HEK293 (cell line): ENCODE measurements around the gene TMOD2.

Source experiments
- GLI4 ChIP-seq: fragments of 450-650 bp; formaldehyde crosslinking; IDR thresholded peaks from 2 replicates; pipeline ENCODE4 v1.5.1; 2016; ENCODE audit warnings: missing biosample characterization, missing genetic modification characterization
- OSR2 ChIP-seq: fragments of 450-650 bp; formaldehyde crosslinking; IDR thresholded peaks from 2 replicates; pipeline ENCODE4 v1.5.1; 2016; ENCODE audit warnings: missing biosample characterization, missing genetic modification characterization
- ZBTB7A ChIP-seq: fragments of 450-650 bp; formaldehyde crosslinking; IDR thresholded peaks from 2 replicates; pipeline ENCODE4 v1.5.1; 2016; ENCODE audit warnings: low read depth, missing biosample characterization, missing genetic modification characterization
- ZNF24 ChIP-seq: fragments of 450-650 bp; formaldehyde crosslinking; IDR thresholded peaks from 2 replicates; pipeline ENCODE4 v1.5.1; 2016; ENCODE audit warnings: missing biosample characterization, missing genetic modification characterization
- ZNF610 ChIP-seq: fragments of 450-650 bp; formaldehyde crosslinking; IDR thresholded peaks from 2 replicates; pipeline ENCODE4 v1.5.1; 2016; ENCODE audit warnings: missing biosample characterization, missing genetic modification characterization, borderline replicate concordance
- ZNF626 ChIP-seq: fragments of 450-650 bp; sonication (Bioruptor Pico); formaldehyde crosslinking; IDR thresholded peaks from 2 replicates; pipeline ENCODE4 v1.5.1; 2018; ENCODE audit warnings: missing biosample characterization, missing genetic modification characterization, inconsistent platforms
- ZNF660 ChIP-seq: fragments of 450-650 bp; IDR thresholded peaks from 2 replicates; pipeline ENCODE4 v1.5.1; 2018; ENCODE audit warnings: missing biosample characterization, mild to moderate bottlenecking, missing genetic modification characterization
- TF ChIP-seq, protein P1 (sequence below): fragments of 450-650 bp; formaldehyde crosslinking; IDR thresholded peaks from 2 replicates; pipeline ENCODE4 v1.5.1; 2016; ENCODE audit warnings: missing biosample characterization, missing genetic modification characterization
- TF ChIP-seq, protein P2 (sequence below): fragments of 450-650 bp; formaldehyde crosslinking; IDR thresholded peaks from 2 replicates; pipeline ENCODE4 v1.5.1; 2016; ENCODE audit warnings: missing biosample characterization, missing genetic modification characterization
- TF ChIP-seq, protein P3 (sequence below): fragments of 450-650 bp; formaldehyde crosslinking; IDR thresholded peaks from 2 replicates; pipeline ENCODE4 v1.5.0; 2017; ENCODE audit warnings: missing biosample characterization, missing genetic modification characterization, borderline replicate concordance
- TF ChIP-seq, protein P4 (sequence below): fragments of 450-650 bp; formaldehyde crosslinking; optimal IDR thresholded peaks from 2 replicates; pipeline ENCODE3; 2016; ENCODE audit warnings: missing biosample characterization, mild to moderate bottlenecking, missing genetic modification characterization
- TF ChIP-seq, protein P5 (sequence below): fragments of 450-650 bp; formaldehyde crosslinking; IDR thresholded peaks from 2 replicates; pipeline ENCODE4 v1.5.1; 2016; ENCODE audit warnings: missing biosample characterization, missing genetic modification characterization

DNA sequence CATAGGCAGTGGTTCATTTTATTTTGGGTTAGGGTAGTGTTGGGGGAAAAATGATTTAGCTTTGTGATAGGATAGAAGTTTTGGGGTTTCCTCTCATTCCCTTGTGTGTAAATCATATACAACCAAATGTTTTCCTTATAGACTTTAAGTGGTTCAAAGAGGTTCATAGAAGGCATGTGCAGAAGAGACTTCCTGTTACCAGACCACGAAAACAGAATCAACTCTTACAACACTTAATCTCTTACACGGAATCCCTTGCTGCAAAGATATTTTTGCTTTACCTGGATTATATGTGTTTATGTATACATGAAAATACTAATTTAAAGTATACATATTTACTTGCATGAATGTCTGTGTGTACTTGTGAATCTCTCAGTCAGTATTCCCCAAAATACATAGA, 2.9 kb downstream of the TMOD2 start:
- TF ChIP-seq, protein P1, sequence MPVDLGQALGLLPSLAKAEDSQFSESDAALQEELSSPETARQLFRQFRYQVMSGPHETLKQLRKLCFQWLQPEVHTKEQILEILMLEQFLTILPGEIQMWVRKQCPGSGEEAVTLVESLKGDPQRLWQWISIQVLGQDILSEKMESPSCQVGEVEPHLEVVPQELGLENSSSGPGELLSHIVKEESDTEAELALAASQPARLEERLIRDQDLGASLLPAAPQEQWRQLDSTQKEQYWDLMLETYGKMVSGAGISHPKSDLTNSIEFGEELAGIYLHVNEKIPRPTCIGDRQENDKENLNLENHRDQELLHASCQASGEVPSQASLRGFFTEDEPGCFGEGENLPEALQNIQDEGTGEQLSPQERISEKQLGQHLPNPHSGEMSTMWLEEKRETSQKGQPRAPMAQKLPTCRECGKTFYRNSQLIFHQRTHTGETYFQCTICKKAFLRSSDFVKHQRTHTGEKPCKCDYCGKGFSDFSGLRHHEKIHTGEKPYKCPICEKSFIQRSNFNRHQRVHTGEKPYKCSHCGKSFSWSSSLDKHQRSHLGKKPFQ (tag by site-specific recombination) = no peak
- TF ChIP-seq, protein P2, sequence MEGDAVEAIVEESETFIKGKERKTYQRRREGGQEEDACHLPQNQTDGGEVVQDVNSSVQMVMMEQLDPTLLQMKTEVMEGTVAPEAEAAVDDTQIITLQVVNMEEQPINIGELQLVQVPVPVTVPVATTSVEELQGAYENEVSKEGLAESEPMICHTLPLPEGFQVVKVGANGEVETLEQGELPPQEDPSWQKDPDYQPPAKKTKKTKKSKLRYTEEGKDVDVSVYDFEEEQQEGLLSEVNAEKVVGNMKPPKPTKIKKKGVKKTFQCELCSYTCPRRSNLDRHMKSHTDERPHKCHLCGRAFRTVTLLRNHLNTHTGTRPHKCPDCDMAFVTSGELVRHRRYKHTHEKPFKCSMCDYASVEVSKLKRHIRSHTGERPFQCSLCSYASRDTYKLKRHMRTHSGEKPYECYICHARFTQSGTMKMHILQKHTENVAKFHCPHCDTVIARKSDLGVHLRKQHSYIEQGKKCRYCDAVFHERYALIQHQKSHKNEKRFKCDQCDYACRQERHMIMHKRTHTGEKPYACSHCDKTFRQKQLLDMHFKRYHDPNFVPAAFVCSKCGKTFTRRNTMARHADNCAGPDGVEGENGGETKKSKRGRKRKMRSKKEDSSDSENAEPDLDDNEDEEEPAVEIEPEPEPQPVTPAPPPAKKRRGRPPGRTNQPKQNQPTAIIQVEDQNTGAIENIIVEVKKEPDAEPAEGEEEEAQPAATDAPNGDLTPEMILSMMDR (tag by site-specific recombination) = no peak
- no peak for TF ChIP-seq ZNF610 (tag by site-specific recombination)
- TF ChIP-seq ZBTB7A = no peak
- no peak for TF ChIP-seq ZNF660
- TF ChIP-seq, protein P3, sequence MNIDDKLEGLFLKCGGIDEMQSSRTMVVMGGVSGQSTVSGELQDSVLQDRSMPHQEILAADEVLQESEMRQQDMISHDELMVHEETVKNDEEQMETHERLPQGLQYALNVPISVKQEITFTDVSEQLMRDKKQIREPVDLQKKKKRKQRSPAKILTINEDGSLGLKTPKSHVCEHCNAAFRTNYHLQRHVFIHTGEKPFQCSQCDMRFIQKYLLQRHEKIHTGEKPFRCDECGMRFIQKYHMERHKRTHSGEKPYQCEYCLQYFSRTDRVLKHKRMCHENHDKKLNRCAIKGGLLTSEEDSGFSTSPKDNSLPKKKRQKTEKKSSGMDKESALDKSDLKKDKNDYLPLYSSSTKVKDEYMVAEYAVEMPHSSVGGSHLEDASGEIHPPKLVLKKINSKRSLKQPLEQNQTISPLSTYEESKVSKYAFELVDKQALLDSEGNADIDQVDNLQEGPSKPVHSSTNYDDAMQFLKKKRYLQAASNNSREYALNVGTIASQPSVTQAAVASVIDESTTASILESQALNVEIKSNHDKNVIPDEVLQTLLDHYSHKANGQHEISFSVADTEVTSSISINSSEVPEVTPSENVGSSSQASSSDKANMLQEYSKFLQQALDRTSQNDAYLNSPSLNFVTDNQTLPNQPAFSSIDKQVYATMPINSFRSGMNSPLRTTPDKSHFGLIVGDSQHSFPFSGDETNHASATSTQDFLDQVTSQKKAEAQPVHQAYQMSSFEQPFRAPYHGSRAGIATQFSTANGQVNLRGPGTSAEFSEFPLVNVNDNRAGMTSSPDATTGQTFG (tag by site-specific recombination) = no peak
- TF ChIP-seq OSR2 = no peak
- TF ChIP-seq ZNF626 (tag by site-specific recombination) = no peak
- TF ChIP-seq GLI4 (tag by site-specific recombination) = no peak
- TF ChIP-seq, protein P4, sequence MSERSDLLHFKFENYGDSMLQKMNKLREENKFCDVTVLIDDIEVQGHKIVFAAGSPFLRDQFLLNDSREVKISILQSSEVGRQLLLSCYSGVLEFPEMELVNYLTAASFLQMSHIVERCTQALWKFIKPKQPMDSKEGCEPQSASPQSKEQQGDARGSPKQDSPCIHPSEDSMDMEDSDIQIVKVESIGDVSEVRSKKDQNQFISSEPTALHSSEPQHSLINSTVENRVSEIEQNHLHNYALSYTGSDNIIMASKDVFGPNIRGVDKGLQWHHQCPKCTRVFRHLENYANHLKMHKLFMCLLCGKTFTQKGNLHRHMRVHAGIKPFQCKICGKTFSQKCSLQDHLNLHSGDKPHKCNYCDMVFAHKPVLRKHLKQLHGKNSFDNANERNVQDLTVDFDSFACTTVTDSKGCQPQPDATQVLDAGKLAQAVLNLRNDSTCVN = no peak
- TF ChIP-seq, protein P5, sequence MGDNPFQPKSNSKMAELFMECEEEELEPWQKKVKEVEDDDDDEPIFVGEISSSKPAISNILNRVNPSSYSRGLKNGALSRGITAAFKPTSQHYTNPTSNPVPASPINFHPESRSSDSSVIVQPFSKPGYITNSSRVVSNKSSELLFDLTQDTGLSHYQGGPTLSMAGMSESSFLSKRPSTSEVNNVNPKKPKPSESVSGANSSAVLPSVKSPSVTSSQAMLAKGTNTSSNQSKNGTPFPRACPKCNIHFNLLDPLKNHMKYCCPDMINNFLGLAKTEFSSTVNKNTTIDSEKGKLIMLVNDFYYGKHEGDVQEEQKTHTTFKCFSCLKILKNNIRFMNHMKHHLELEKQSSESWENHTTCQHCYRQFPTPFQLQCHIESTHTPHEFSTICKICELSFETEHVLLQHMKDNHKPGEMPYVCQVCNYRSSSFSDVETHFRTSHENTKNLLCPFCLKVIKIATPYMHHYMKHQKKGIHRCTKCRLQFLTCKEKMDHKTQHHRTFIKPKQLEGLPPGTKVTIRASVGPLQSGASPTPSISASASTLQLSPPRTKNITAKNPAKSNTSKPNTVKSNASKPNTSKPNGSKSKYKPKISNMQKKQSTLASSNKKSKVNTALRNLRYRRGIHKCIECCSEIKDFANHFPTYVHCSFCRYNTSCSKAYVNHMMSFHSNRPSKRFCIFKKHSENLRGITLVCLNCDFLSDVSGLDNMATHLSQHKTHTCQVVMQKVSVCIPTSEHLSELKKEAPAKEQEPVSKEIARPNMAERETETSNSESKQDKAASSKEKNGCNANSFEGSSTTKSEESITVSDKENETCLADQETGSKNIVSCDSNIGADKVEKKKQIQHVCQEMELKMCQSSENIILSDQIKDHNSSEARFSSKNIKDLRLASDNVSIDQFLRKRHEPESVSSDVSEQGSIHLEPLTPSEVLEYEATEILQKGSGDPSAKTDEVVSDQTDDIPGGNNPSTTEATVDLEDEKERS (tag by site-specific recombination) = no peak
- TF ChIP-seq ZNF24 (tag by site-specific recombination) = no peak
